ENCODE measurements around the gene URB2. TPM values are rescaled to one million over a fixed set of nuclear protein-coding genes. Genes with fewer than 3 reads are reported as not detected.
"Not testable (repeated sequence)": the region's sequence is repeated elsewhere in the genome, so short reads cannot be mapped to it uniquely, and the experiment has no call there.

The URB2 gene
- total RNA-seq, 2 experiments from 2014 or later = 28.9 to 30.1 TPM

DNA sequence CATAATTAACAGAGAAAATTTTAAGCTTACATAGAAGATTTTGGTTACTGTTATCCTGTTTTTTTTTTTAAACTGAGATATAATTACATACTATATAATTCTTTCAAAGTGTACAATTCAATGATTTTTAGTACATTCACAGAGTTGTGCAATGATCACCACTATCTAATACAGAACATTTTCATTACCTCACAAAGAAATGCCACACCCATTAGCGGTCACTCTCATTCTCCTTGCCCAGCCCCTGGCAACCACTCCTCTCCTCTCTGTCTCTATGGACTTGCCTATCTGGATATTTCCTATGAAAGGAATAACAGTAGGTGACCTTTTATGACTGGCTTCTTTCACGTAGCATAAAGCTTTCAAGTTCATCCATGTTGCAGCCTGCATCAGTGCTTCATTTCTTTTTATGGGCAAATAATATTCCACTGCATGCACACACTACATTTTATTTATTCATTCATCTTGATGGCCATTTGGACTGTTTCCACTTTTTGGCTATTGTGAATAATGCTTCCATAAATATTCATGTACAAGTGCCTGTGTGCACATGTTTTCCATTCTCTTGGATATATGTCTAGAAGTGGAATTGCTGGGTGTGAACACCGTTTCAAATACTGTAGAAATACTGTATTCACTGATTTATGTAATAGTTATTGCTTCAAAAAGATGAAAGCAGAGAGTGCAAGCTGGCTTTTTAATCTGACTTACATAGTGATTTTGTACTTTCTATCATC, 26.7 kb upstream of the URB2 start:
- no peaks in the 10 kb centered on the region for H3K9me3 Mint-ChIP-seq
- H3K4me1 Mint-ChIP-seq = peaks cover 20% of the 10 kb centered on the region
- no peaks in the 10 kb centered on the region for H3K27me3 Mint-ChIP-seq
- DNase-seq = no peak
- H3K36me3 Mint-ChIP-seq = peaks cover 30% of the 10 kb centered on the region
- H3K27ac Mint-ChIP-seq = no peak overlapping the region
- H3K4me3 Mint-ChIP-seq = no peak overlapping the region

DNA sequence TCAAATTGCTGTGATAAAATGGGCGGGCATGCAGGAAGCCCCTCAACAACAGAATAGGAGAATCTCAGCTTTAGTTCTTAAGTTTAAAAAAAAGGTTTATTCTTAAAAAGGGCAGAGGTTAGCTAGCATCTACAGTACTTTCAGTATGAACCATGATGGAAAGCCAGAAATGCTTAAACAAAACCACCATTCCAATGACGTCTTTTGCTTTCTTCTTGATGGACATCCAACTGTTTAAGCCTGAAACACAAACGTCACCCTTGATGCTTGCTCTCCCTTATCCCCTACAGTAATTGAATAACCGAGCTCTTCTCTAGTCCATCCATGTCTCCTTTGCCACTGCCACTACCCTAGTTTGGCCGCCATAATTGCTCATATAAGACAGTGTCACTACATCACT, 25.8 kb upstream of the URB2 start:
- peaks cover 20% of the 10 kb centered on the region for H3K4me1 Mint-ChIP-seq
- H3K36me3 Mint-ChIP-seq = peaks cover 29% of the 10 kb centered on the region
- H3K9me3 Mint-ChIP-seq = no peaks in the 10 kb centered on the region
- H3K27ac Mint-ChIP-seq = no peak overlapping the region
- no peaks in the 10 kb centered on the region for H3K27me3 Mint-ChIP-seq
- no peak for DNase-seq
- no peak overlapping the region for H3K4me3 Mint-ChIP-seq

DNA sequence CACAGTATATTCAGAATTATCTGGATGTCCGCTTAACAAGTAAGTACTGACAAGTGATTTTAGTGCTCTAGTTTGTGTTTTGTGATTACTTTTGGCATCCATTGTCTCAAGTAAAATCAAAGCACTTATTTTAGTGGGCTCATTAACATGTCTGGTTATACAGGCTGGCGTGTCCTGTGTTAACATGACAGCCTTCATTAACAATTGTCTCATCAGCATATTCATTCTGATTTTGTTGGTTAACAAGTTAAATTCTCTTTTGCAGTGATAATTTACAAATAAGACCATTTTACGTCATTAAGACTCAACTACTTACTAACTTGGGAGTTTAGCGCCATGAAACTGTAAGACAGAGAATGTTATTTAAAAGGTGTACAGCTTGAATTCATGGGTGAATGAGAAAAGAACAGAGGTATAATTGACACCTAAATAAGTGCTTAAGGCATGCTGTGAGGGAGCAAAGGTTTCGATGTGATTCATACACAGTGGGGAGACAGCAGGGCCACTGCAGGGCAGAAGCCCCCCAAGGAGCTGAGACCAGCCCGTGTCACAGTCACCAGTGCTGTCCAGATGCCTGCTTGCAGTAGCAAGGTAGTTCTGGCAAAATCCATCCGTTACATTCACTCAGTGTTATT, 22.6 kb upstream of the URB2 start:
- Mint-ChIP-seq H3K9me3 (no peaks in the 10 kb centered on the region), H3K27me3 (no peaks in the 10 kb centered on the region), H3K4me3 (no peak overlapping the region), H3K4me1 (peaks cover 7% of the 10 kb centered on the region), H3K27ac (no peak overlapping the region), H3K36me3 (peaks cover 32% of the 10 kb centered on the region)
- no peak for DNase-seq

DNA sequence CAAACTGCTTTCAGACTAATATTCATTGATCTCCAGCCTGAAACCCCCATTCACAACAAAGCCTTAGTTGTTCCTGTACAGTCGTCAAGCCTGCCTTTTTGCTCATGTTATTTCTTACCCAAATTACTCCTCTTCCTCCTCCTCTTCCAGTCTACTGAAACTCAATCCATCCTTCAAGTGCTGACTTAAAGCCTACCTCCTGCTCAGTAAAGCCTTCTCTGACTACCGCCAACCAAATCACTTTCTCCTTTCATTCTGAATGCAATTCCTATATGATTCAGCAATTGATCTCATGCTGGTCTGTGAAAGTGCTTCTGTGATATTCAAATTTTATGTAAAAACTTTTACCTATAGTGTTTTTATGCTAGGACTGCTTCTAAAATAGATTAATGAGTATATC, 18.7 kb upstream of the URB2 start:
- Mint-ChIP-seq H3K4me1 (no peaks in the 10 kb centered on the region), H3K4me3 (no peak overlapping the region), H3K27ac (no peak overlapping the region), H3K27me3 (no peaks in the 10 kb centered on the region), H3K9me3 (no peaks in the 10 kb centered on the region), H3K36me3 (peaks cover 11% of the 10 kb centered on the region)
- DNase-seq = no peak

DNA sequence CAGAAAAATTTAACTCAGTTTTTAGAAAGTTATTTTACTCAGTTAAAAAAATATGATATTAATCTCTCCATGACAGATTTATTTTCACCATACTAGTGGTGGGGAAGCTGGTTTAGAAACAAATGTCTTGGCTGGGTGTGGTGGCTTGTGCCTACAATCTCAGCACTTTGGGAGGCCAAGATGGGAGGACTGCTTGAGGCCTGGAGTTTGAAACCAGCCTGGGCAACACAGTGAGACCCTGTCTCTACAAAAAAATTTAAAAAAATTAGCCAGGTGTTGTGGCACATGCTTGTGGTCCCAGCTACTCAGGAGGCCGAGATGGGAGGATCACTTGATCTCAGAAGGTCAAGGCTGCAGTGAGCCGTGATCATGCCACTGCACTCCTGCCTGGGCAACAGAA, 17.5 kb upstream of the URB2 start:
- Mint-ChIP-seq H3K36me3 (peaks cover 8% of the 10 kb centered on the region), H3K4me3 (no peak overlapping the region), H3K9me3 (no peaks in the 10 kb centered on the region), H3K27ac (no peak overlapping the region), H3K4me1 (no peaks in the 10 kb centered on the region), H3K27me3 (no peaks in the 10 kb centered on the region)
- no peak for DNase-seq

DNA sequence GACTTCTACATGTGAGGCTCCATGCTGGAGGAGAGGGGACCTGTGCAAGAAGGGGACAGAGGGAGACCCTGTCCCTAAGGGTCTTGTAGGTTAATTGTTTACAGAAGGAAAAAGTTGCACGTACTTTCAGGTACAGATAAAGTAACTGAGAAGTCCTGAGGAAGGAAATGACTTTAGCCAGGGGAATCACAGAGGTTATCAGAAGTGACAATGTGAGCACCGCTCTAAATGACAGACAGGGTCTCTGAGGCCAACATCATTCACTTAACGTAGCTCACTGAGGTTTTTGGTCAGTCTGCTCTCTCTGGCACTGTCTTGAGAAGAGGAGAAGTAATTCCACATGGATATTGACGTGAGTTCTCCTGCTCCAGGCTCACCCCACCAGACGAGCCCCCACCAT, 12.1 kb upstream of the URB2 start:
- Mint-ChIP-seq H3K9me3 (no peaks in the 10 kb centered on the region), H3K36me3 (peaks cover 5% of the 10 kb centered on the region), H3K27me3 (no peaks in the 10 kb centered on the region), H3K4me1 (peaks cover 17% of the 10 kb centered on the region), H3K27ac (no peak overlapping the region), H3K4me3 (no peak overlapping the region)
- no peak for DNase-seq

DNA sequence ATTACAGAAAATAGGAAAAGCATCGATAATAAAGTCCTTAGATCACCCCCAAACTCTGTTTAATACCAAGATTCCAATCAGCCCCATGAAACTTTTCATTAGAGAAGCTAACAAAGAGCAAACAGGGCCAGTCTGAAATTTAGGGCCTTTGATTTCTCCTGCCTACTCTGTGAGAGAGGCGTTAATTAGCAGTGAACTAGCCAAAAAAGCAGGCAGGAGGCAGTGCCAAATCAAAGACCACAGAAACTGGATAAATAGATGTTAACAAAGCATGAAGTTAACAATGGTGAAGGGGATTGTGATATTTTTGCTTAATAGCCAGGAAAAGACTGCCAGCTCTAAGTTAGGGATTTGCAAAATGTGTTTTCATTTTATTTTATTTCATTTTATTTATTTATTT, 11.3 kb upstream of the URB2 start:
- Mint-ChIP-seq H3K9me3 (no peaks in the 10 kb centered on the region), H3K36me3 (peaks cover 3% of the 10 kb centered on the region), H3K27ac (no peak overlapping the region), H3K27me3 (no peaks in the 10 kb centered on the region), H3K4me1 (peaks cover 23% of the 10 kb centered on the region), H3K4me3 (no peak overlapping the region)
- no peak for DNase-seq

DNA sequence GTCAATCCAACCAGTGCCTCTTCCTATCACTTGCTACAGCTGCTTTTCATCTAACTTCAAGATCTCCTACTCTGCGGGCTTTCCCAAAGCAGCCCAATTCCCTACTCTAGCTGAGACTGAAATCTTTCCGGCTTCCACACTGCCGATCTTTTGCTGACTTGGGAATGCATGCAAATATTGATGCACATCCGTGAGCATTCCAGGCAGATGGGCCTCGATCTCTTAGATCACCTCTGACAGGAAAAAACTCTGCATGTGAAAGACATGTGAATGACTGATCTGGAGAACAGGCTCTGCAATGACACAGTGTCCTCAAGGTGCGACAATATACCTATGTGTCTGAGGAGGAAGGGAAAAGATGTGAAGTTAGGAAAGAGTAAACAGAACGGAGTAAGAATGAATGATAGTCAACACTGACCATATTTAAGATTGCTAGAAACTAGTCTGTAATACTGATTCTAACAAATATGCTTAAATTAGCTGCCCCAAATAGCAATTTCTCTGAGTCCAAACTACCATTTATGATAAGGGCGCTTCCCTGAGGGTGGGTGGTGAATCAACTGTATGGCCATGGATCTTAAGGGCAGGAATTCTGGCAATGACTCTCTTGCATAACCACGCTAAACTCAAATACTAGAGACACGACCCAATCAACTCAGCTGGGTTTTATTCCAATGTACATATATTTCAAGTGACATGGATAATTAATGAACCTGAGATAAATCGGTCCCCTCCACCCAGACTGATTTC, 8.5 kb upstream of the URB2 start:
- Mint-ChIP-seq H3K27me3 (no peaks in the 10 kb centered on the region), H3K36me3 (peaks cover 3% of the 10 kb centered on the region), H3K27ac (no peak overlapping the region), H3K4me3 (no peak overlapping the region), H3K4me1 (peaks cover 41% of the 10 kb centered on the region), H3K9me3 (no peaks in the 10 kb centered on the region)
- DNase-seq = no peak

DNA sequence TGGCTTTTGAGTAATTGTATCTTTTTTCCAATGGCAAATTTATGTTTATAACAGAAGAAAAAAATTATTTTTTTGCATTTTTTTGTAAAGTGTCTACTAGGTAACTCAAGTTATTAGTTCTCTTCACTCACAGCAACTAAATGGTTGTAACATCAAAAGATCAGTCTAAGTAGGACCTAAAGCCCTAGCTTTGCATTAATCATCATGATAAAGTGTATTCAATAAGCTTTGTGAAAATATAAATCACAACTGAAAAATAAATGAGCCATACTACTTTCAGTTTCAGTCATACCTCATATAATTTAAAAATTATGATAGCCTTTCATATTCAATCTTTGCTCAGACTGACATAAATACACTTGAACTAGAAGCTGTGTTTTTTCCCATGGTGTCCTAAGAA, 7.0 kb upstream of the URB2 start:
- Mint-ChIP-seq H3K27ac (no peak overlapping the region), H3K4me1 (peaks cover 52% of the 10 kb centered on the region), H3K9me3 (no peaks in the 10 kb centered on the region), H3K4me3 (no peak overlapping the region), H3K36me3 (peaks cover 11% of the 10 kb centered on the region), H3K27me3 (no peaks in the 10 kb centered on the region)
- no peak for DNase-seq

DNA sequence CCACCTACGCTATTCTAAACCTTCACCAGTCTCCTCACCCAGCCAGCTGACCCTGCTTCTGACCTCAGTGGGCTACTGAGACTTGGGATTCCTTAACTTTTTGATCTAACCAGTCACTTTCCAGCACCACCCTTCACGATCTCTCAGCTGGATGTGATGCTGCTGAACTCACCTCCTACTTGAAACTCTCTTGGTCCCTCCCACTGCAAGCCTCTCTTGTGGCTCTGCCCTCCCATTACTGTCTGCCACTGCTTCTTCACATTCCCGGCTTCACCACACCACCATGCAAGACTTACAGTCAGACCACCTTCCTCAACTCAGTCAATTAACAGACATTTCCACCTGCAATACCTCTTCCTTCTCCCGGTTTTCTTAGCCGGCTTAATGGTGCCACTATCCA, 6.4 kb upstream of the URB2 start:
- DNase-seq = no peak
- Mint-ChIP-seq H3K36me3 (peaks cover 13% of the 10 kb centered on the region), H3K27me3 (no peaks in the 10 kb centered on the region), H3K4me3 (no peak overlapping the region), H3K27ac (peak overlapping the region; percentile 17), H3K4me1 (peaks cover 54% of the 10 kb centered on the region), H3K9me3 (no peaks in the 10 kb centered on the region)

DNA sequence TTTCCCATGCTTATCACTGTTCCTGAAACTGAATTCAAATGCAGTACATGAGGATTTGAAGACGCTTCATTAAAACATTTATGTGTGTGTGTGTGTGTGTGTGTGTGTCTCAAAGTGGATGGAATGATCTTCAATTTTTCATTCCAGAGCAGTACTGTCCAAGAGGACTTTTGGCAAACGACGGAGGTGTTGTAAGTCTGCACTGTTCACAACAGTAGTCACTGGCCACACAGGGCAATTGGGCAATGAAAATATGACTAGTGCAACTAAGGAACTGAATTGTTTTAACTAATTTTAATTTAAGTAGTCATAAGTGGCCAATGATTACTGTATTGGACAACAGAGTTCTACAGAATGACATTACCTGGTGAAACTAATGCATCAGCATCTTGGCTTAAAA, 5.2 kb upstream of the URB2 start:
- Mint-ChIP-seq H3K9me3 (no peaks in the 10 kb centered on the region), H3K4me1 (peaks cover 58% of the 10 kb centered on the region), H3K36me3 (peaks cover 17% of the 10 kb centered on the region), H3K27ac (no peak overlapping the region), H3K27me3 (no peaks in the 10 kb centered on the region), H3K4me3 (no peak overlapping the region)
- no peak for DNase-seq

DNA sequence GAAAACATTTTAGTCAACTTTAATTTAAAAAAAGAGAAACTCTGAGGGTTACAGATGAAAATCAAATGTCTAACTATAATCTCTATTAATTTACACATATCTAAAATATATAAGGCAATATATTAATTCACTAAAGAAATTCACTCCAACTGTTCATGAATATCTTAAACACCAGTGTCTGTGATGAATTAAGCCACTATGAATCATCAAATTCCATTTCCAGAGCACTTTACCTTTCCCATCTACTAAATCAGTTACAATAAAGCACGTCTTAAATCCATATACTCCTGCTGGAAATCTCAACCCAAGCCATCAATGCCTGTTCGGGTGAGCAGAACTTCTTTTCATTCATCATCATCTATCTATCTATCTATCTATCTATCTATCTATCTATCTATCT, 4.4 kb upstream of the URB2 start:
- DNase-seq = no peak
- Mint-ChIP-seq H3K36me3 (peaks cover 17% of the 10 kb centered on the region), H3K27me3 (no peaks in the 10 kb centered on the region), H3K27ac (no peak overlapping the region), H3K9me3 (no peaks in the 10 kb centered on the region), H3K4me1 (peaks cover 57% of the 10 kb centered on the region), H3K4me3 (no peak overlapping the region)

DNA sequence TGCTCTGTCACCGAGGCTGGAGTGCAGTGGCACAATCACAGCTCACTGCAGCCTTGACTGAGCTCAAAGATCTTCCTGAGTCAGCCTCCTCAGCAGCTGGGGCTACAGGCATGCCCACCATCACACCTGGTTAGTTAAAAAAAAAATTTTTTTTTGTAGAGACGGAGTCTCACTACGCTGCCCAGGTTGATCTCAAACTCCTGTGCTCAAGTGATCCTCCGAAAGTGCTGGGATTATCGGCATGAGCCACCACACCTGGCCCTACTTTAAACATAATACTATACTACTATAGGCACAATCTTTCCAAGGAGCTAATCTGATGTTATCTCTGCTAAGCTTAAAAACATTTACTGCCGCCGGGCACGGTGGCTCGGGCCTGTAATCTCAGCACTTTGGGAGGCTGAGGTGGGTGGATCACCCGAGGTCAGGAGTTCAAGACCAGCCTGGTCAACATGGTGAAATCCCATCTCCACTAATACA, 3.4 kb upstream of the URB2 start:
- H3K4me3 Mint-ChIP-seq, H3K27ac Mint-ChIP-seq, H3K27me3 Mint-ChIP-seq, DNase-seq, H3K9me3 Mint-ChIP-seq: not testable (repeated sequence)
- H3K36me3 Mint-ChIP-seq = peaks cover 17% of the 10 kb centered on the region
- H3K4me1 Mint-ChIP-seq = peaks cover 62% of the 10 kb centered on the region

DNA sequence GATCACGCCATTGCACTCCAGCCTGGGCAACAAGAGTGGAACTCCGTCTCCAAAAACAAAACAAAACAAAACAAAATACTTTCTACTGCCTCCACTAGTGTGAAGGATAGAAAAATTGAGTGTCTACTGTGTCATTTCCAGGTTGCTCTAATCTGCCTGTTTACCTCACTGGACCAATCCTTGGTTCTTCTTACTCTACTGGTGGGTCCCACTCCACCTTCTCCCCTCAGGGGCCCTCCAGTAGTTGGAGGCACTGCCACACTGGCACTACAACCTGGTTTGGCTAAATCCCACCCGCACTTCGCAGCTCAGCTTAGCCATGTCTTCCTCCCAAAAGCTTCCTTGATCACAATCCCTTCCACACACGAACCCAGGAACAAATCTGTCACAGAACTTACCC, 2.8 kb upstream of the URB2 start:
- DNase-seq = no peak
- Mint-ChIP-seq H3K4me1 (peaks cover 60% of the 10 kb centered on the region), H3K9me3 (no peaks in the 10 kb centered on the region), H3K27ac (peak overlapping the region; percentile 17), H3K4me3 (no peak overlapping the region), H3K36me3 (peaks cover 17% of the 10 kb centered on the region), H3K27me3 (no peaks in the 10 kb centered on the region)

DNA sequence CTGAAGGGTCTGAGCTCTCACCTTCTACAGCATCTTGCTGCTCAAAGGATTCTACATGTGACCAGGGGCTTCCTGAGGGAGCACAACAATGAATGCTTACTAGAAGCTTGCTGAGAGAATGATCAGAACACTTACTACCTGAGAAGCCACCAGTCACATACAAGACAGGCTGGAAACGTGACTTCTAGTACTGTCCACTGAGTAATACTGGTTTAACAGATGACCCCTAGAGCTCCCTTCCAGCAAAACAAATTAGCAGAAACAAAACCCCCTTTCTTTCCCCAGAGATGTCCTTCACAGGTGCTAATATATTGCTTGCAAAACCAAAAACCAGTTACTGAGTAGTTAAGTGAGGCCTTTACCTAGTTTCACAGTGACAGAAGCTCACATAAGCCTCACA, 2.2 kb upstream of the URB2 start:
- peak overlapping the region; percentile 57 for H3K4me3 Mint-ChIP-seq
- H3K27ac Mint-ChIP-seq = no peak overlapping the region
- peaks cover 61% of the 10 kb centered on the region for H3K4me1 Mint-ChIP-seq
- H3K36me3 Mint-ChIP-seq = peaks cover 23% of the 10 kb centered on the region
- no peaks in the 10 kb centered on the region for H3K27me3 Mint-ChIP-seq
- DNase-seq = no peak
- no peaks in the 10 kb centered on the region for H3K9me3 Mint-ChIP-seq

All from activated naive CD8-positive, alpha-beta T cell treated with anti-CD3 and anti-CD28 coated beads for 36 hours (primary cell).